ENCODE results near the gene VTN.

GRCh38 chr17:28334666-28335200 lies 35.4 kb downstream of the VTN start:
- TF ChIP-seq POLR2A (IDR thresholded peaks at IDR 0.05) (no peak), CTCF (IDR thresholded peaks at IDR 0.05) (no peak)
